Measurements from ENCODE around the gene FAM170B.

DNA sequence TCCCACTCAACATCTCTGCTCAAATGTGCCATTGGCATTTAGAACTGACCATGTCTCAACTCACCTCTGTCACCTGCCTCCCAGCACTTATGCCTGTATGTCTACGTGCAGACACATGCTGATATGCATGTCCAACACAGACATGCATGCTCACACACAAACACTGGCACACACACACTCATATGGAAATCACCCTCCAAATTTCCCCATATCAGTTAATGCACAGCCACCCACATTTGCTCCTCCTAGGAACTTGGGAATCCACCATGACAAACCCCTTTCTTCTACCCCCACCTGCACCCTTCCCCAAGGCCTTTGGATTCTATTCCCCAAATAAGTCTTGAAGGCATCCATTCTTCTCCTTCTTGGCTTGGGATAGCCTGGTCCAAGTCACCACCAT, 4.4 kb downstream of the FAM170B start:
- TF ChIP-seq, protein P1, sequence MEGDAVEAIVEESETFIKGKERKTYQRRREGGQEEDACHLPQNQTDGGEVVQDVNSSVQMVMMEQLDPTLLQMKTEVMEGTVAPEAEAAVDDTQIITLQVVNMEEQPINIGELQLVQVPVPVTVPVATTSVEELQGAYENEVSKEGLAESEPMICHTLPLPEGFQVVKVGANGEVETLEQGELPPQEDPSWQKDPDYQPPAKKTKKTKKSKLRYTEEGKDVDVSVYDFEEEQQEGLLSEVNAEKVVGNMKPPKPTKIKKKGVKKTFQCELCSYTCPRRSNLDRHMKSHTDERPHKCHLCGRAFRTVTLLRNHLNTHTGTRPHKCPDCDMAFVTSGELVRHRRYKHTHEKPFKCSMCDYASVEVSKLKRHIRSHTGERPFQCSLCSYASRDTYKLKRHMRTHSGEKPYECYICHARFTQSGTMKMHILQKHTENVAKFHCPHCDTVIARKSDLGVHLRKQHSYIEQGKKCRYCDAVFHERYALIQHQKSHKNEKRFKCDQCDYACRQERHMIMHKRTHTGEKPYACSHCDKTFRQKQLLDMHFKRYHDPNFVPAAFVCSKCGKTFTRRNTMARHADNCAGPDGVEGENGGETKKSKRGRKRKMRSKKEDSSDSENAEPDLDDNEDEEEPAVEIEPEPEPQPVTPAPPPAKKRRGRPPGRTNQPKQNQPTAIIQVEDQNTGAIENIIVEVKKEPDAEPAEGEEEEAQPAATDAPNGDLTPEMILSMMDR (IDR thresholded peaks at IDR 0.05; ENCODE audit: low read length) = no peak
- TF ChIP-seq EZH2 (IDR thresholded peaks at IDR 0.05; ENCODE audit: borderline replicate concordance, low read length) = no peak

All from OCI-LY1 (cell line).